Hematopoietic multipotent progenitor cell treated with erythropoietin and hydrocortisone succinate and interleukin-3 and kit ligand, for 6 days (in vitro differentiated cells): ENCODE measurements around the gene CAMK2D.

Source experiments
- DNase-seq: peaks from one replicate; pipeline ENCODE4 v3.0.0-alpha.2; 2015

The CAMK2D gene

DNA sequence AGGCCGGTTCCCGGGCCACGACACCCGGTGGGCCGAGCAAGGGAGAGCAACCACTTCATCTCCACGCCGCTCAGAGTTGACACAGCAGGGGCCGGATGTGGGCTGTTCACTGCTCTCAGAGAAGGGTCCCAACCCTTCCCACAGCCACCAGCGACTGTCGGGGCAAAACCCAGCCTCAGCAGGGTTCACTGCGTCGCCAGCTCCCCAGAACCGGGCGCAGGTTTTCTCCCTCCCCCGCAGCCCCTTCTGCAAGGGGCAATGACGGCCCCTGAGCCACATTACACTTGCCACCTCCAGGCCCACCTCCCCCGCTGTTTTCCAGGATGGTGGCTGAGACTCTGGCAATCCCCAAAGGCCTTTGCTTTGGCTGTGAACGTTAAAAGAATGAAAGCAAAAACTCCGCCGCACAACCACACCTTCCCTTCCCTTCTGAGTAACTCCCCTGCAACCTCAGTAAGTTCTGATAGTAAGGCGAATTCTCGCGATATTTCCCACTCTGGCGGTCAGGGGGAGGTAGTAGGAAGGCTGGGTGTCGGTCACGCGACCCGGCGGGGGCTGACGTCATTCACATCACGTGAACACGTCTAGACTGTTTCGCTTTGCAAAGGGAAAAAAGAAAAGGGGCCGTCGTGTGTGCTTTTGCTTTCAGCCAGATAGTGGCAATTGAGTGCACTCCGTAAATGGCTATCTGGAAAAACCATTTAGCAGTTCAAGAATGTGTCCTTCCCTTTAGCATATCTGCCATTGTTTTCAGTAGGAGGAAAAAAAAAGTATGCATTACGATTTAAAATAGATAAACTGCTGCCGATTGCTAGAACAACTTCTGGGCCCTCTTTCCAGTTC, 869 bp upstream of the CAMK2D start:
- peak; percentile 96 for DNase-seq

DNA sequence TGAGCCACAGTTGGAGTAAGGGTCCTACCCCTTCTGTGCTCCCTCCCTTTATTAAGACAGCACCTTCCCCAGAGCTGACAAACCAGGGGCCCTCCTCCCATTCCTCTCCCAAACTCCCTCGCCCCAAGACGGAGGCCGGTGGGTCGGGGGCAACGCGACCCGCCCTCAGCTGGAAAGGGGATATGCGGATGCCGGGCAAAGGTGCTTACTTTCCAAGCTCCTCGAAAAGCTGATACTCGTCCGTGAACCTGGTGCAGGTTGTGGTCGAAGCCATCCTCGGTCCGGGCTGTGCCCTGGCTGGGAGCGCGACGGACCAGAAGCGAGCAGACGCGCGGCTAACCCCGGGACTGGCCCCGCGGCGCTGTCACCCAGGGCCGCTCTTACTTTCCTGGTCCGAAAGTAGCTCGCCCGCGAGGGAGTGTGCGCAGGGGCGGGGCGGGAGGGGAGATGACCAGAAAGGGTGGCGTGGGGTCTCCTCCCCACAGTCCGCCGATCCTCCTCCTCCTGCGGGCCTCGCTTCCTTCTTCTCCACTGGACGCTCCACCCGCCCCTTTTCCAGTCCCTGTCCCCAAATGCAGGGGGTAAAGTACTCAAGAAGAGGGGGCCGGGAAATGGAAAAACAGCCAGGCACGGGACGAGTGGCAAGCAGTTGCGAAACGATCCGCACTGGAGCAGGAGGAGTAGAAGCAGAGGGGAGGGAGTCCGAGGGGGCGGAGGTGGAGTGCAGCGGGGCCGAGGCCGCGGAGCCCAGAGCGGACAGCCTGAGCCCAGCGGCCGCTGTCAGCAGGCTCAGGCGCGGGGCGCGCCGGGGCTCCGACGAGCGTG, 531 bp downstream of the CAMK2D start:
- peak; percentile 12 for DNase-seq

DNA sequence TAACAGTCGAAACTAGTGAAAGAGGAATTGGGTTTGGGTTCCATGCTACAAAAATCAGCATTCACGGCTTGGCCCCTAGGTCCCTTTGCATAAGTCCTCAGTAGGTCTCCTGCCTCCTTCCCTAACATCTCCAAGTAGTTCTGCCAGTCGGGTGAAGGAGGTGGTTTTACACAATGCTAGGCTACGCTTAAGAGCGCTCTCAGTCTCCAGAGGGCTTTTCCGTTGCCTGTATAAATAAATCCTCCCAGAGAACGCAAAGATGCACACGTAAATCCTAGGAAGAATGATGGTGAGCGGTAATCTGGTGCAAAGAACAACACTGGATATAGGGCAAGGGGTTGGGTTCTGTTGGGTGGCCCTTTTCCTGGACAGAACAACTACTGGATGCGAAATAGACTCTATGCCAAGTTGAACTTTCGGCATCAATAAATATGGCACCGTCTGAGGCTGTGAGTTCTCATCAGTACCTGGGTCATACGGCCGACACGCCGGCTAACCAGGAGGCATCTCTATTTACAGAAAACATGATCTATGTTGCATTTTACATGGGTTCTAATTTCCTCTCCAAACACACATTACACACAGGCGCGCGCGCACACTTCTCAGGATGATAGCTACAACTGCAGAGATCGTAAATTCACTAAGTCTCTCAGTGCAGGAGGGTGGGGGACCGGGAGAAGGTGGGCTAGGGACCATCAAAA, 1.3 kb downstream of the CAMK2D start:
- DNase-seq = no peak

DNA sequence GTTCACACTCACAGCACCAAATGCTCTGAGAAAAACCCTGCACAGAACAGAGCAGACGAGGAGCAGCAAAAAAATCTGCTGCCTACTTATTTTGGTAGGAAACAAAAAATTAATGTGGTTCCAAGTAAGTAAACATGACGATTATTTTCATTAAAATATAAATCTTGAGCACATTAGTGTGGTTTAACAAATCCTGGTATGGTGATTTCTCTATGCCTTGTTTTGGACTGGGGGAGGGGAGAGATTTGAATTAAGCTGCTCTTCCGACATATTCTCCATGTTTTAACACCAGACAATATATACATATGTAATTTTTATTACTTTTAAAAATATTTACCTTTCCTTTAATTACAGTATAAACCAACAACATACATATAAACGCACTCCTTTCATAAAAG, 1.8 kb downstream of the CAMK2D start:
- no peak for DNase-seq

DNA sequence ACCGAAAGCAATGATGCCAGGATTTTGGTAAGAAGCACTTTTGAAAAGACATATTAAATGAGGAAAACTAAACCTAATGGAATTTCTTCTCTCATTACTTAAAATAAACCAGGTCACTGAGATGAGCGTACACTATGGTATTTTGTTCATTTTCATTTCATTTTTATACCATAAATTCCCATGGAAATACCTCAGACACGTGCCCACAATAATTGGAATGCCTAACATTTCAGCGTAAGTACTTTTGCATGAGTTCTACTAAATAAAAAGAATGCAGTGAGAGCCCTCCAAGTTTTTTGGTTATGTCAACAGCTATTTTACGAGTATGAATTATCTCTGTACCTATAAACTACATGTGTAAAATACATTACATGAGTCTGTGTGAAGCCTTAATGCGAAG, 3.2 kb downstream of the CAMK2D start:
- no peak for DNase-seq

DNA sequence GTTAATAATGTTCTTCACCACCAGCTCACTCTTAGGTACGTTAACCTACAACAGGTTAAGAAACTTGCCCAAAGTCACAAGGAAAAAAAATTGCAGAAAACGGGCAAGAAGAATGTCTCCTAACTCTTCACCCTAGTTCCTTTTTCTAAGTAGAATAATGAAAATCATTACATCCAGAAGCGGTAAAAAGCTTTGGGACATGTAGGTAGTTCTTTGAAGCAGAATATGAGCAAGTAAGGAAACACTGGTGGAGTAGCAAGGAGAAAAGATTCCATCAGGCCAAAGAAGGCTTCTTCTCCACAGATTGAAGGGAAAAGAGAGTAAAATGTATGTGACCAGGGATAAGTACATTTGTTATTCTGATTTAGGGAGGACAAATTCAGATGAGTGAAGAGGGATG, 4.1 kb downstream of the CAMK2D start:
- no peak for DNase-seq

DNA sequence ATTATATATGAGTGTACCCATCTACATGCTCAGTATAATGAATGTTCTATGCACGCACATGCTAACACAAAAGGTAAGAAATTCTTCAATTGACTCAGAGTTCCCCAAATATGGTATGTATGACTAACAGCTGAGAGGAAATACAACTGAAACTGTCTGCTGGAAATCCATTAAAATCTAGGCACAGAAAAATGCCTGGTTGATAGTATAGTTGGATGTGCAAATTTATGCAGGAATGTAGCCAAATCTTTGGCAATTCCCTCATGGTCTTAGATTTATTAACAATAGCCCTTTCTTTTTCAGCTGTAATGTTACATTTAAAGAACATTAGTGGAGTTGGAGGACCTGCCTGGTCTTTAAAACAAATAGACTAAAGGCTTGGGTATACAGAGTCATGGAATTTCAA, 5.5 kb downstream of the CAMK2D start:
- no peak for DNase-seq

DNA sequence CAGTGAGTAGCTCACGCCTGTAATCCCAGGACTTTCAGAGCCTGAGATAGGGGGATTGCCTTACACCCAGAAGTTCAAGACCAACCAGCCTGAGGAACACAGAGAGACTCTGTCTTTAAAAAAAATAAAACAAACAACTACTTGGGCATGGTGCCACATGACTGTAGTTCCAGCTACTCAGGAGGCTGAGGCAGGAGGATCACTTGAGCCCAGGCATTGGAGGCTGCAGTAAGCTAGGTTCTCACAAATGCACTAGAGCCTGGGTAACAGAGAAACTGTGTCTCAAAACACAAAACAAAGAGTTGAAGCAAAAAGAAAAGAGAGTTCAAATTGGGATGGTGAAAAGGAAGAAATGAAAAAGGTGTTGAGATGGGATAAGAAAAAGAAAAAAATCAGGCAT, 10.8 kb downstream of the CAMK2D start:
- DNase-seq = no peak

DNA sequence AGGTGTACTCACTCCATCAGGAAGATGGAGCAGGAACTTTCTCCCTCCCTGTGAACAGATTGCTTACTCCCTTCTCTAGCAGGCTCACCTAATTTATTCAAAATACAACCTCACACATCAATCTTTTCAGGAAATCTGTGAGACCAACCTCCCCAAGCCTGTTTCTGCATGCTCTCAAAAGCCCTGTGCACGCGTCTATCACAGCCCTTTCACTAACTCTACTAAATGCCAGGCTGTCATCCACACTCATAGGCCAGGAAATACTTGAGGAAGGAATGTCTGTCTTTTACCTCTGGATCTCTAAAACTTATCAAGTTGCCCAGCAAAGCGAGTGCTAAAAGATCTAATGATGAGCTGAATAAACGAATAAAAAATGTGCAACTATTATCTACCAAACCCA, 11.2 kb downstream of the CAMK2D start:
- DNase-seq = no peak

DNA sequence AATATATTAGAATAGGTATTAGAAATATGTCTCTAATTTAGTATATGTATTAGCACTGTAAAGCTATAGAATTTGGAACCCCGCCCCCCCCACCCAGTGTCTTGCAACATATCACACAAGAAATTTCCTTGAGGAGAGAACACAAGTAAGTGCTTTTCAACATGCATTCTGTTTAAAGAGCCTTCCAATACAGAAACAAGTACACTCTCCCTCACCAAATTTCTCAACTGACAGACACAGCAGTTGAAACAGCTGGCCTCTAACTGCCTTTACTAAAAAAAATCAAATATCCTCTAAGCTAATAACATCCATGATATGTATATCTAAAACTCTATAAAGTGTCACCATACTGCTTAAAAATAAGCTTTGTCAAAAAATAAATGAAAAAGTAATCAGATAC, 12.4 kb downstream of the CAMK2D start:
- no peak for DNase-seq

DNA sequence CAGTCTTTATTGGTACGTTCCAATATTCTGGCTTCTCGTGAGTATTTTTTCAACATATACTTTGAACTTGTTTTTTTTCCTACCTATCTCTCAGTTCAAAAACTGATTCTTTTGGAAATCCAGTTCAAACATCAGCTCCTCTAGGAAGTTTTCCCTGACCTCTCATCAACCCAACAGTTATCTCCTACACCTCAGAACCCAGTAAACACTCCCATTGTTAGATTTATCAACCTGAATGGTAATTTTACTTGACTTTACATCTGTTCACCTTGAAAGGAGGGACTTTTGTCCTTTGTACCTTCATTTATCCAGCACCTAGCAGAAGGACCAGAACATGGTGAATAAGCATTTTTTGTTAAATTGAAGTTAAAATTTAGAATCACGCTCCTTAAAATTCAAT, 13.6 kb downstream of the CAMK2D start:
- DNase-seq = no peak

DNA sequence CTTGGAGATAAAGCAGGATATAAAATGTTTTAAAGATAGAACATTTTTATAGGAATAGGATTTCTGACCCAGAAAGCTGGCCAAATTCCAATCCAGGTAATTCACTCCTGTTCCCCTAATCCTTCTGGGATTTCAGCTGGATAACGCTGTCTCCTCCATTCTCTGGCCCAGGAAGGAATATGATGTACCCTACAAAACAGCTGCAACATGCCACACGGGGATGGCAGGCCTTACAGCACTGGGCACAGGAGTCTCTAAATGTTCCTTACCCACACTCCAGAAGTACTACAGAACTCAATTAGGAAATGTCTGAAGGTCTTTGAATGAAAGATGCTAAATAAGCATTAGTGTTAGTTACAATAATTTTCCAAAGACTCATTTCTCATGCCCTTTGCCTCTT, 15.8 kb downstream of the CAMK2D start:
- DNase-seq = no peak

DNA sequence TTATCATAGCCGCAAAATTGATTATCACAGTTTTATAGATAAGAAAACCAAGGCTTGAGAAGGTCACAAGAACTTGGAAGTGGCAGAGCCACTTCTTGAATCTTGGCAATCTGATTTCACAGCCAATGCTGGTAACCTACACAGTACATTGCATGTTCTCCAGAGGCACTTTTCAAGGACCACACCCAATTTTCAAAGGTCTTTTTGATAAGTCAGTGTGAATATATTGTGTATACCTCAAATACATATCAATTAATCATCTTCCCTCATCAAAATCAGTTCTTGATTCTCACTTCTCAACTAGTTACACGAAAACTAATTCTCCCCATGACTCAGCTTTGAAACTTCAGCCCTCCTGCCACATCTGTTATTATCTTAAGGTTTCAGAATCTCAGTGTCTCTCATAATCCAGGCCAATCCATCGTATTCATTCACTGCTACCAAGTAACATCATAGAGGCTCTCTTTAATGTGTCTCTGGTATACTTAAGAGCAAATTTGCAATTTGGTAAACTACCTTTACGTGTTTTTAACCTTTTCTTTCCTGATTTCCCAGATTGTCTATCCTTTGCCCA, 16.8 kb downstream of the CAMK2D start:
- no peak for DNase-seq

DNA sequence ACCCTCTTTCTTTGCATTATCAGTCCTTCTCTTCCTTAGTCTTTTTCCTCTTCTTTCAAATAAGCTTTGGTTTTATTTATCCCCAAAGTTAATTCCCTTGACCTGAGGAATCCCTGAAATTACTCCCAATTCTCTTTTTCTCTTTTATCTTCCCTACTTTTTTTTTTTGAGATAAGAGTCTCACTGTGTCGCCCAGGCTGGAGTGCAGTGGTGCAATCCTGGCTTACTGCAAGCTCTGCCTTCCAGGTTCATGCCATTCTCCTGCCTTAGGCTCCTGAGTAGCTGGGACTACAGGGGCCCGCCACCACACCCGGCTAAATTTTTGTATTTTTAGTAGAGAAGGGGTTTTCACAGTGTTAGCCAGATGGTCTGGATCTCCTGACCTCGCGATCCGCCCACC, 17.8 kb downstream of the CAMK2D start:
- DNase-seq = no peak

DNA sequence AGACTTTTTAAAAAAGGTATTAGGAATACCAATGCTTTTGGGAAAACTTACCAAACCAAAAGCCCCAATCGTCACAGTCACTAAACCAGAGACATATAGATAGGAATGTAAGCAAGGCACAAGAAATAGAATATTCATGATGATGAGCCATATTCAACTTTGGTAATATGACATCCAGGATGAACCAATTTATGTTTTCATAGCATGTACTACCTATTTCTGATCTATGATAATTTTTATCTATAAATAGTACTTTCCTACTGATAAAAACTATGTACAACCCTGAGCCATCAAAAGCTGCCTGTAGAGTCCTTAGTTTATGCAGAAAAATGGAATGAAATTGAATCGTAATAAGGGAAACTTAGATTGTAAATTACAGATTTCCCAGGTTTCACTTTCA, 18.9 kb downstream of the CAMK2D start:
- DNase-seq = no peak

DNA sequence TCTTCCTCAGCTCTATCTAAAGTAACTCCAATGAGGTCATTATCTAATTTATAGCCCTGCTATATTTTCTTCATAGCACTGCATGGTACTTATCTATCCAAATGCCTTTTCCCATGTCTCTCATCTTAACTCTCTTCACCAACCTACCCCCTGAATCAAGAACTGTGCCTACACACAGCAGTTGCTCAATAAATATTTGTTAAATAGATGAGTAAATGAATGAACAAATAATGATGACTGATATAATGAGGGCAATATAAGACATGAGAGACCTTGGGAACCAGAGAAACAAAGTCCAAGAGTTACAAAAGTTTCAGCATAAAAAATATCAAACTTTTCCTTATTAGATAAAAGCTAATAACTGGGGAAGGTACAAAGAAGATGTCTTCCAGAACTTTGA, 19.6 kb downstream of the CAMK2D start:
- no peak for DNase-seq

DNA sequence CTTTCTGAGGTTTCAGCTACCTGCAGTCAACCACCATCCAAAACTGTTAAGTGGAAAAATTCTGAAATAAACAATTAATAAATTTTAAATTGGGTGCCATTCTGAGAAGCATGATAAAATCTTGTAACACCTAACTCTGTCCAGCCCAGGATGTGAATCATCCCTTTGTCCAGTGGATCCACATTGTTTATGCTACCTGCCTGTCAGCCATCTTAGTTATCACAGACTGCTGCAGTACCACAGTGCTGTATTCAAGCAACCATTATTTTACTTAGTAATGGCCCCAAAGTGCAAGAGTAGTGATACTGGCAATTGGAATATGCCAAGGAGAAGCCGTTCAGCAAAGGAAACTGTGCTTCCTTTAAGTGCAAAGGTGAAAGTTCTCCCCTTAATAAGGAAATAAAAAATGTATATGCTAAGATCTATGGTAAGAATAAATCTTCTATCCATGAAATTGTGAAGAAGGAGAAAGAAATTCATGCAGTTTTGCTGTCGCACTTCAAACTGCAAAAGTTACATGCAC, 20.6 kb downstream of the CAMK2D start:
- DNase-seq = no peak

DNA sequence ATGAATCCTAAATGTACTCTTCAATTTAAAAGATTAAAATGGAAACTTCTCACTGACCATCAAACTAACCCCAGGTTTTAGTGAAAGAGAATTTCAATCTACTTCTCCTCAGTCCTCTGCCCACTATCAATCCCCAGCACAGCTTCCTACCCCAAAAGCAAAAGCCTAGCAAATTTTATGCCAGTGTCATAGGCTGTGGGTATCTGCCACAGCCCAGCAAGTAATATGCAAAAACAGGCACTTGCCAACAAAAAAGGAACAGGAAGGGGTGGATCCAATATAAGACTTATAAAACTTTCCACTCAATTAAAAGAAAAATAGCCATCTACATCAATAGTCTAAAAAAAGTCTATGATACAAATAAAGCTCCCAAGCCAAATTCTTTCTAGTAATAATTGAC, 22.3 kb downstream of the CAMK2D start:
- DNase-seq = no peak

DNA sequence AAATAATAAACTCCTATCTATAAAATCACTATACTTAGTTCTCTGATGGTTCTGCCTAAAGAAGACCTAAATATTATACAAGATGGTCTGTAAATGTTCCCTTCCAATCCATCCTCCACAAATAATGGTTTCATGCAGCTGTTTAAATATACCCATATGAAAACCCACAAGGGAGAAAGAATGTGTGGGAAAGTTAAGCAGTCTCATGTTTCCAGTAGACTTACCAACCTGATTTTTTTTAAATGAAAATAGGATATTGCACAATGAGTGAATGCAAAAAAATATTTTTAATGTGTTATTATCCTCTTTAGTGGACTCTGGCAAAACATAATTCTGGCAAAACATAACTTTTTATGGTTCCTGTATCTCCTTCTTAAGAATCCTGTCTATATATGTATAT, 23.3 kb downstream of the CAMK2D start:
- no peak for DNase-seq

DNA sequence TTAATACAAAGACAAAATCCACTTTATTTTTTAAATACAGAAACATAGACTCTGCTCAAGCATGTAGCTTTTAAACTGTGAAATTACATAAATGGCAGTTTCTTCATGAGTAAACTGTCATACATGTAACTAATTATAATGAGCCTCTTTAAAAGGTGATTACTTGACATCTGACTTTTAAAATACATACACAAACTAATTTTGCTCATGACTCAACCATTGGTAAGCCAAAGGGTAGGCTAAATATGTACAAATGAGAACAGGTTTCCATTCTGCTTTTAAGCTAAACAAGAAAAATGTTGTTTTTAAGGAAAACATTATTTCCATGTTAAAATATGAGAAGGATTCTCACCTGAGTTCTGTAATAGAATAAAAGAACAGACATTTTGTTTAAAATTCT, 27.9 kb downstream of the CAMK2D start:
- no peak for DNase-seq

DNA sequence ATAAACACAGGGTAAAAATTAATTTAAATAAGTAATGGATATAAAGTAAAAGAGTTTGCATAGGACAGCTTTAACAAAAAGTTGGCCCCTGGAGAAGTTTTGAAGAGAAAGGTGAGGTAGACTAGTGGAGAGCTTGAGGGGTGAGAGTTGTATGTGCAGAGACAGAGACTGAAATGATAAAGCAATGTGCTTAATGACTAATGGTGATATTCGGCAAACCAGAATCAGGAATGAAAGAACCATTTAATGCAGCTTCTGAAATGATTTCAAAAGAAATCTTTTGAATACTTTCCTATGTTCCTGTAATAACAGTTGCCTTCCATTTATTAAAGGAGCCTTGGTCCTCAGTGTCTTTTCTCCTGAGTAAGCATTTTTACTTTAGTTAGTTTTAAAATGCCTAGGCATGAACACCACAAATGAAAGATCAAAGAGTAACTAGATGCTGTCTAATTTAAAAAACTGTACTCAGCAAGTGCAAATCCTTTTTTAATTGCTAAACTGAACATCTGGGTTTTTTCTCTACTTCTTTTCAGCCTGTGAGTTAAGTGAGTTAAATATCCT, 28.5 kb downstream of the CAMK2D start:
- no peak for DNase-seq

DNA sequence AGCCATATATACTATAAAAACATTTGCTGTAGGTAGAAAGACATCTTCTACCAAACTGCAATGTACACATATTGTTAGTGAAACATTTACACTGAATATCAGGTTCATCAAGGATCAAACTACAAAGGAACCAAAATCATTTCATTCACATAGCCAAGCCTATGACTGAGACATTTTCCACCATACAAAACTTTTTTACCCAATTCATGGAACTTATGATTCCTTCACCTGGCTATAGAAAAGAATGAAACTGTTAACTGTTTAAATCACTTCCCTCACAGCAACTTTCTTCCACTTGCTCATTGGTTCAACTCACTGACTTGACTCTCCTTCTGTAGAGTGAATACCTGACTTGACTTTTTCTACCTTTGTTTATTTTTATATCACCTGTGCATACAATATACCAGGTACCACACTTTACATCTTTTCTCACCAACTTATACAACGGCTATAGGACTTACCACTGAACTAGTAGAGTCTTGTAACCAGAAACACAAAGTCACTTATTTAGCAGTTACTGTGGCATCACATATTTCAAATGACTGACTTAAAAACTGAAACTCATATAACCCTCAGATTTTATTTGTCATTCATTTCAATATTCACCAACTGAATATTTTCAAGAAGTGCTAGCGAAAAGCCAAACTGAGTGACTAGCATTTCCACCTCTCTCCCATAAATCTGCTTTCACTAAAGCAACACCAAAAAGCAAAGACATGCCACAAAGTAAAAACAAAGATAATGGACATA, 30.9 kb downstream of the CAMK2D start:
- no peak for DNase-seq
